H1 (cell line): ENCODE measurements around the gene TEKTIP1.

ENCODE experiments used
- ATF2 ChIP-seq: IDR thresholded peaks from 2 replicates; pipeline ENCODE4 v1.6.1; 2012; ENCODE audit warnings: low read length, inconsistent platforms
- ATF3 ChIP-seq: IDR thresholded peaks from 2 replicates; pipeline ENCODE4 v1.6.1; 2011; ENCODE audit warnings: low read depth, mild to moderate bottlenecking, low read length; ENCODE audit not compliant: insufficient read depth
- CEBPB ChIP-seq: IDR thresholded peaks from 2 replicates; pipeline ENCODE4 v1.6.1; 2012; ENCODE audit warnings: low read depth, low read length
- CTCF ChIP-seq, 3 experiments: IDR thresholded peaks; 1 replicate in 2 of 3; 2 replicates in 1 of 3; pipeline versions ENCODE4 v1.5.1 to v1.6.1; 2011; ENCODE audit warnings: low read length in 3 of 3, mild to moderate bottlenecking in 3 of 3, inconsistent platforms in 2 of 3, low read depth in 1 of 3, moderate library complexity in 1 of 3; ENCODE audit not compliant: insufficient read depth in 1 of 3; ENCODE audit errors: control extremely low read depth in 1 of 3
- EZH2 ChIP-seq: fragments of 200-600 bp; sonication (generic); IDR thresholded peaks from 2 replicates; pipeline ENCODE4 v1.7.1; 2012; ENCODE audit warnings: low read depth, mild to moderate bottlenecking, moderate library complexity, low read length, inconsistent platforms; ENCODE audit not compliant: severe bottlenecking
- JUND ChIP-seq: IDR thresholded peaks from 2 replicates; pipeline ENCODE4 v1.6.1; 2011; ENCODE audit warnings: mild to moderate bottlenecking, improper control_type of control experiment, low read length
- POLR2A ChIP-seq, 2 experiments: IDR thresholded peaks; 1 replicate in 1 of 2; 2 replicates in 1 of 2; pipeline ENCODE4 v1.6.1; 2011; ENCODE audit warnings: low read depth in 2 of 2, low read length in 2 of 2, mild to moderate bottlenecking in 2 of 2; ENCODE audit errors: control extremely low read depth in 1 of 2
- POLR2AphosphoS5 ChIP-seq: IDR thresholded peaks from 2 replicates; pipeline ENCODE4 v1.6.1; 2011; ENCODE audit warnings: low read depth, low read length
- POU5F1 ChIP-seq: IDR thresholded peaks from 2 replicates; pipeline ENCODE4 v1.6.1; 2011; ENCODE audit warnings: low read depth, mild to moderate bottlenecking, low read length, moderate library complexity
- RFX5 ChIP-seq: IDR thresholded peaks from 2 replicates; pipeline ENCODE4 v1.6.1; 2011; ENCODE audit warnings: low read depth, low read length, improper control_type of control experiment, borderline replicate concordance
- TAF1 ChIP-seq: IDR thresholded peaks from 2 replicates; pipeline ENCODE4 v1.6.1; 2011; ENCODE audit warnings: mild to moderate bottlenecking, low read depth, low read length
- TBP ChIP-seq: IDR thresholded peaks from 2 replicates; pipeline ENCODE4 v1.6.1; 2011; ENCODE audit warnings: low read depth, low read length, improper control_type of control experiment
- USF2 ChIP-seq: IDR thresholded peaks from 2 replicates; pipeline ENCODE4 v1.6.1; 2011; ENCODE audit warnings: low read length, improper control_type of control experiment
- YY1 ChIP-seq: IDR thresholded peaks from 2 replicates; pipeline ENCODE4 v1.6.1; 2011; ENCODE audit warnings: low read depth, mild to moderate bottlenecking, low read length

GRCh38 chr19:3546119-3546518, 7.1 kb downstream of the TEKTIP1 start:
- TF ChIP-seq JUND (no peak), POLR2AphosphoS5 (no peak; the same call in 1 of the 2 replicates), ATF3 (no peak), EZH2 (no peak), RFX5 (no peak), ATF2 (no peak), YY1 (no peak), CTCF (IDR thresholded peaks at IDR 0.05; ENCODE audit: control extremely low read depth in 1 of 3, insufficient read depth in 1 of 3, low read depth in 1 of 3, low read length in 3 of 3) (no peak), TAF1 (no peak), POLR2A (IDR thresholded peaks at IDR 0.05; ENCODE audit: control extremely low read depth in 1 of 2, low read depth in 2 of 2, low read length in 2 of 2) (no peak), TBP (no peak), POU5F1 (no peak), CEBPB (no peak), USF2 (no peak)
